Measurements from ENCODE around the gene PPP1R9A.

Gene PPP1R9A

GRCh38 chr7:95066737-95067530 lies 159.5 kb downstream of the PPP1R9A start (continued):
- TF ChIP-seq HOXA7 (CRISPR knock-in tag; IDR thresholded peaks at IDR 0.05; ENCODE audit: borderline replicate concordance): no peak
- no peak for TF ChIP-seq ZNF513 (tag by site-specific recombination; IDR thresholded peaks at IDR 0.05)
- no peak for TF ChIP-seq ZNF596 (tag by site-specific recombination; IDR thresholded peaks at IDR 0.05)
- no peak for TF ChIP-seq ZNF626 (tag by site-specific recombination; IDR thresholded peaks at IDR 0.05)
- TF ChIP-seq ZNF600 (tag by site-specific recombination; IDR thresholded peaks at IDR 0.05): no peak
- no peak for TF ChIP-seq ZNF184 (tag by site-specific recombination; IDR thresholded peaks at IDR 0.05)
- no peak for TF ChIP-seq ZBTB6 (tag by site-specific recombination; IDR thresholded peaks at IDR 0.05)
- no peak for TF ChIP-seq BCL11B (tag by site-specific recombination; IDR thresholded peaks at IDR 0.05; ENCODE audit: low read depth)
- no peak for TF ChIP-seq ZNF112 (tag by site-specific recombination; IDR thresholded peaks at IDR 0.05)
- TF ChIP-seq ZNF654 (tag by site-specific recombination; IDR thresholded peaks at IDR 0.05; ENCODE audit: low read depth): no peak
- TF ChIP-seq ZNF311 (tag by site-specific recombination; IDR thresholded peaks at IDR 0.05; ENCODE audit: borderline replicate concordance): no peak
- TF ChIP-seq ZIC2 (tag by site-specific recombination; IDR thresholded peaks at IDR 0.05): peak; percentile 95
- TF ChIP-seq ZNF677 (tag by site-specific recombination; IDR thresholded peaks at IDR 0.05): no peak
- TF ChIP-seq ZNF580 (tag by site-specific recombination; IDR thresholded peaks at IDR 0.05): peak; percentile 54; the same call in 1 of the 2 replicates
- TF ChIP-seq GLIS1 (tag by site-specific recombination; IDR thresholded peaks at IDR 0.05): peak; percentile 42; the same call in 1 of the 2 replicates
- TF ChIP-seq ZNF391 (tag by site-specific recombination; IDR thresholded peaks at IDR 0.05; ENCODE audit: borderline replicate concordance, low read depth): no peak
- no peak for TF ChIP-seq ZNF239 (tag by site-specific recombination; IDR thresholded peaks at IDR 0.05)
- TF ChIP-seq ZNF670 (tag by site-specific recombination; IDR thresholded peaks at IDR 0.05; ENCODE audit: low read depth): no peak
- TF ChIP-seq HIC1 (tag by site-specific recombination; IDR thresholded peaks at IDR 0.05): peak; percentile 64
- TF ChIP-seq ZSCAN5A (tag by site-specific recombination; IDR thresholded peaks at IDR 0.05): no peak
- TF ChIP-seq ZSCAN16 (tag by site-specific recombination; IDR thresholded peaks at IDR 0.05): no peak
- no peak for TF ChIP-seq TRIM28 (IDR thresholded peaks at IDR 0.05; ENCODE audit: borderline replicate concordance, low read length)
- 0 out of 2 replicates have a peak, but pooled peaks have one; percentile 23 for TF ChIP-seq KLF8 (tag by site-specific recombination; IDR thresholded peaks at IDR 0.05)
- TF ChIP-seq ZNF148 (tag by site-specific recombination; IDR thresholded peaks at IDR 0.05; ENCODE audit: borderline replicate concordance): no peak
- TF ChIP-seq ZNF785 (tag by site-specific recombination; IDR thresholded peaks at IDR 0.05): no peak
- no peak for TF ChIP-seq ZNF354C (tag by site-specific recombination; IDR thresholded peaks at IDR 0.05; ENCODE audit: borderline replicate concordance, low read depth)
- TF ChIP-seq RBAK (tag by site-specific recombination; IDR thresholded peaks at IDR 0.05): no peak
- no peak for TF ChIP-seq ZNF692 (tag by site-specific recombination; IDR thresholded peaks at IDR 0.05)
- no peak for TF ChIP-seq ZFP41 (tag by site-specific recombination; IDR thresholded peaks at IDR 0.05; ENCODE audit: borderline replicate concordance)
- no peak for TF ChIP-seq ZFP3 (tag by site-specific recombination; IDR thresholded peaks at IDR 0.05; ENCODE audit: low read depth)
